HT1080 (cell line): Measurements from ENCODE around the gene LGI2. TPM values are rescaled to one million over a fixed set of nuclear protein-coding genes. Genes with fewer than 3 reads are reported as not detected.

Source experiments
- DNase-seq: peaks from one replicate; pipeline ENCODE4 v3.0.0-alpha.2; 2015; ENCODE audit warnings: low read depth
- total RNA-seq: library from RNA; depleted of rRNA; stranded (reverse); fragments of >200 nt; shearing (Covaris generic); gene quantifications from 2 replicates; pipeline ENCODE4 v1.2.3, GENCODE V29; 2014

LGI2 gene
- total RNA-seq, 1 experiment from 2014 or later, result 1.8 TPM

DNA sequence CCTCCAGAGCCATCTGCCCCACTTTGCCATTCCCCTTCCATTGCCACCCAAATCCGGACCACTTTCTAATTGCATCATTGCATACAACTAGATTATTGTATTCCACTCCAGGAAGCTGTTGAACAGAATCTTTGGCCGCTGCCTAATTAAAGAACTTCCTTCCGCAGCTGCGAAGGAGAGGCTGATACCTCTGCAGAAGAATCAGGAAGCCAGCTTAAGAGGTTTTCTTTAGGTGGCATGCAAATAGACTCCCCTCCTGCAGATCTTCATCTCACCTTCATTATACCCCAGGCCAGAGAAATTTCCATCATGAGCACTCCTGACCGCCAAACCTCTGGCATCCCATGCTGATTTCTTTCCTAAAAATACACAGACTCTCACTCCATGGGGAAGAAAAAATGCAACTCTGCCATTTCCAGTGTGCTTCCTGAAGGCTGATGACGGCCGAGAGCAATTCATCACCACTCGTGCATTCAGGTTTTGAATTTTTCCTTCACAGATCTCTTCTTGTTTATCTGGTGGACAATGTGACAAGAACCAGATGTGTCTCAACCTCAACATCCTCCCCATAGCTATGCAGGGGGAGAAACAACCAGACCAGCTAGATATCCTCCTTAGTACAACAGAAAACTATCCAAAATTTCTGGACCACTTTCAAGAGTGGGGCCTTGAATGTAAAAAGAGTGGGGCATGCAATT is 31.2 kb downstream of the LGI2 start:
- DNase-seq, result no peak

- no peak for DNase-seq
Measured at GRCh38 chr4:24995346-24995919, 35.3 kb downstream of the LGI2 start.

- DNase-seq, result no peak
Measured at GRCh38 chr4:24993551-24994080, 37.1 kb downstream of the LGI2 start.

DNA sequence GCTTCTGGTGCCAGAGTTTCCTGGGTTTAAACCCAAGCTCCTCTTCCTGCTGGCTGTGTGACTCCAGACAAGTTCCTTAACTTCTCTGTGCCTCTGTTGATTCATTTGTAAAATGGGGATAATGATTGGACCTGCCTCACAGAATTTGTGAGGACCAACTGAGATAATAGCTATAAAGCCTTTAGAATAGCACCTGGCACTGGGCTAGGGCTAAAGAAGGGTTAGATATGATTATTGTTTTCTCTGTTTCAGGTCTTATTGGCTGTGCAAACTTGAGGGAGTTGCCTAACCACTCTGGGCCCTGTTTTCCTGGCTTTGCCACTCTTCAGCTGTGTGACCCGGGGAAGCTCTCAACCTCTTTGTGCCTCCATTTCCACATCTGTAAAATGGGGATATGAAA is 37.8 kb downstream of the LGI2 start:
- DNase-seq, result no peak

DNA sequence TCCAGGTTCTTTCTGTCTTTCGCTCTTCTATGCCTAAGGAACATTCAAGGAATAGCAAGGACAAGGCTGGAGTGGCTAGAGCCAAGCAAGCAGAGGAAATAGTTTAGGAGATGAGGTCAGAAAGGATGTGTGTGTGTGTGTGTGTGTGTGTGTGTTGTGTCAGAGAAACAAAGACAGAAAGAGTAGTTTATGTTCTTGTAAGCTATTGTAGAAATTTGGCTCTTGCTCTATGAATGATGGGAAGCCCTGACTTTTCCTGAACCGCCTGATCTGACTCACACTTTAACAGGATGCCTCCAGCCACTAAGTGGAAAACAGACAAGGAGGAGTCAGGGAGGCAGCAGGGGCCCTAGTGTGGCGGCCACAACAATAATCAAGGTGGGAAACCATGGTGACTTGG is 39.7 kb downstream of the LGI2 start:
- peak; percentile 88 for DNase-seq

GRCh38 chr4:24989327-24989726 is 41.4 kb downstream of the LGI2 start:
- no peak for DNase-seq

- peak; percentile 34 for DNase-seq
Measured at GRCh38 chr4:24988776-24989175, 42.0 kb downstream of the LGI2 start.

GRCh38 chr4:24984602-24985532 is 45.9 kb downstream of the LGI2 start:
- no peak for DNase-seq

- no peak for DNase-seq
Measured at GRCh38 chr4:24980740-24981139, 50.0 kb downstream of the LGI2 start.

DNA sequence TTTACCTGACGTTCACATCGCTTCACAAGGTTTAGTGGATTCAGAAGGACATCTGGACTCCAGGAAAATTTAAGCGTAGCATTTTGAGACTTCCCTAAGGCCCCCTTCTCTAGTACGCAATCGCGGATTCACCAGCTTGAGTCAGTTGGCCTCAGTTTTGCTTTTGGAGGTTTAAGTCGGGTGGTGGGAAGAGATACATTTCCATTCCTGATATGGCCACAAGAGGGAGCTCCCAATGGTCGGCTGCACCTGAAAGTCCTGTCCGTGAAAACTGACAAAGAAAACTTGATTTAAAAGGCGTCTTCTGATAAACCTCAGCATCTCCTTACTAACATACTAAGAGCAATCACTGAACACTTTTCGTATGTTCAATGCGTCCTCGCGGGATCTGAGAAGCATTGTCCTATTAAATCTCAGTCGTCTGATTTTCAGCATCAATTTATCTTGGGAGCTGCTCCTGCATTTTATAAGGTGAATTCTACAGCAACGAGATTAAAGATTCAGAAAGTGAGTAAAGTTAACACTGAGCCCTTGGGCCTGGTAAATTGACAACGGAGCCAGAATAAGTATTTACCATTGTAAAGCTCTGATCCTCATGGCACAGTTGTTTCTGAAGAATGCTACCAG is 50.6 kb downstream of the LGI2 start:
- DNase-seq, result peak; percentile 69

DNA sequence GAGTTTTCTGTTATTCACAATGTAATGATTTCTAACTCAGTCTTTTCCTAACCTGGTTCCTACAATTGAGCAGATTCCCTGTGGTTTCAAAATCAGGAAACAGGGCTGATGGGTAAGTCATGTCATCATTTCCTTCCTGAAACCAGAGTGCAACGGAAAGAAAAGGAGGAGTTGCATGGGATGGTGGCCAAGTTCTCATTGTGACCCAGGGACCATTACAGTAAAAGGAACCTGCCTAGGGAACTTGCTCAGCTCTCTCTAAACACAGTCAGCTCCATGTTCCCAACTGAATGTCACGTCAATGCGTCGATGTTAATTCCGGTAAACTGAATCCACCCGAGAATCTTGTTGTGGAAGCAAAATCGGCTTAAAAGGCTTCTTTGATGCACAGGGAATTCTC is 51.2 kb downstream of the LGI2 start:
- peak; percentile 58 for DNase-seq

DNA sequence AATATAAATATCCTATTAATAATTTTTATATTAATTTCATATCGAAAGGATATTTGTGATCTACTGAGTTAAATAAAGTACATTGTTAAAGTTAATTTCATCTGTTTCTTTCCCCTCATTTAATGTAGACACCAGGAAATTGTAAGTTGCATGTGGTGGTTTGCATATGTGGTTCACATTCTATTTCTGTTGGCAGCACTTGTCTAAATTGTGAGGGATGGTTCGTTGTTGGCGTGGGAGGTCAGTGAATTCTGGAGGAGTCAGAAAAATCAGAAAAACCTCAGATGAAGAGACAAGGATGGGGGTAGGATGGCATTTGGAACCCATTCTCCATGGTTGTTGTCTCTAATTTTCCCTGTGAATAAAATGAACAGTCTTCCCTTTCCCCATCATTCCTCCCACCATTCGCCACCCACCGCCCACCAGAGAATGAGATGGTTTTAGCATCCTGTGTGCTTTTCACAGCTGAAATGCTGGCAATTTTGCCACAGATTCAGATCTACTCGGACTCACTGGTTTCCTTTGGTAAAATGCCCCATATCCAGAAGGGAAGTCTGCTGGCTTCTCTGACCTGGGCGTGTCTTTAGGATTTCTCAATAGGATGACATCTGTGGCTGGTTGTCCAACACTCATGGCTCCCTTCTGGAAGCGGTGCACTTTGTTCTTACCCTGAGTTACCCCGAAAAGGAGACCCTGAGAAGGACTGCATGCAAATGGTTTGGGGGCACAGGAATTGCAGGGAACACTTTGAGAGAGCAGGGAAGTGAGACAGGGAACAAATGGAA is 52.3 kb downstream of the LGI2 start:
- DNase-seq, result no peak

DNA sequence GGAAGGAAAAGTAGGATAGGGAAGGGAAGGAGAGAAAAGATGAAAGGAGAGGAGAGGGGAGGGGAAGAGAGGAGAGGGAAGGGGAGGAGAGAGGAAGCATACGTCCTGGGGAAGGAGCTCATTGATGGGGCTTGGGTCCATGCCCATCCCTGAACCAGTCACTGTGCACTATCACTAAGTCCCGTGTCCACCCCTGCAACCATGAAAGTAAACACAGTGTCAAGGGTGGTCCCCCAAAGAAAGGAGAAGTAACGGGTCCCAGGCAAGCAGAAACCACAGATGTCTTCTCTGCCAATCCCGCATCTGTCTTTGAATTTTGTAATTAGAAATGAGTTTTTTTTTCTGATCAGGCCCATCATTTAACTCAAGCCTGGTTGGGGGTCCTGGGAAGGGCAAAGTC is 55.2 kb downstream of the LGI2 start:
- DNase-seq, result no peak

- DNase-seq, result no peak
Measured at GRCh38 chr4:24973747-24974601, 56.8 kb downstream of the LGI2 start.

GRCh38 chr4:24973404-24973746 is 57.4 kb downstream of the LGI2 start:
- DNase-seq, result no peak

- DNase-seq, result peak; percentile 24
Measured at GRCh38 chr4:24971192-24971591, 59.6 kb downstream of the LGI2 start.

- no peak for DNase-seq
Measured at GRCh38 chr4:24970635-24971034, 60.1 kb downstream of the LGI2 start.

DNA sequence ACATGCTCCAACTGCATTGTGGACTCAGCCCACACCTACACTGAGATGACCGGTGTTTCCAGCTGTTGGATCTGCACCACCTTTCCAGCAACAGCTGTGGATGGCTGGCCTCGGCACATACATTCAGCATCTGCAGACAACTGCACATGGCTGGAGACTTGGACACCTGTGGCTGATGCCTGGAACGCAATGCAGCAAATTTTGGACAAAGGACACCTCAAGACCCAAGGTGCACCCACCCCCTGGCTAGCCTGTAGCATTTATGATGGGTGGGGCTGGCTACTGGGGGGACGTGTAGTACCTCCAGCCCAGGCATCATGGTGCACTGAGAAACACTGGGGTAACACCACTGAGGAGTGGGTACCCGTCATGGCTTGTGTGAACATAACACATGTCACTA is 60.6 kb downstream of the LGI2 start:
- DNase-seq, result no peak

DNA sequence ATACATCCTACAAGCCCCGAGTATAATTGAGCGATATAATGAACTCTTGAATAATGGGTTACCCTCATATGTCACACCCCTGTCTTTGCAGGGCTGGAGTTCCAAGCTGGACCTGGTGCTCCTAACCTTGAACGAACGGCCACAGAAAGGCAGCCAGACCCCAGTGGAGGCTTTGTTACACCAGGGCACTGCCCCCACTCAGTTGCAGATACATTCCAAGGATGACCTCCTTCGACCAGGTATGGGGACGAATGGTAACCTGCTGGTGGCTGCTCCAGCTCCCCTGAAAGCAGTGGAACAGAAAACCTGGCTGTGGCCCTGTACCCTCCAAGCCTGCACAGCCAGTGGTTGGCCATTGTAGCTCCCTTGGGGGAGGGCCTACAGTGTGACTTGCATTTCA is 61.3 kb downstream of the LGI2 start:
- no peak for DNase-seq

- no peak for DNase-seq
Measured at GRCh38 chr4:24968992-24969391, 61.8 kb downstream of the LGI2 start.
